SK-N-MC (cell line): ENCODE data around the gene TMEM135.

Source experiments
- EZH2 ChIP-seq: fragments of 200-600 bp; sonication (generic); IDR thresholded peaks from one replicate; pipeline ENCODE4 v1.6.1; 2017; ENCODE audit warnings: antibody characterized with exemption
- FOXP2 ChIP-seq: optimal IDR thresholded peaks from 2 replicates; pipeline ENCODE3; 2011; ENCODE audit warnings: mild to moderate bottlenecking, moderate library complexity; ENCODE audit not compliant: insufficient read depth; ENCODE audit errors: extremely low read length, control extremely low read depth
- POLR2AphosphoS5 ChIP-seq: IDR thresholded peaks from 2 replicates; pipeline ENCODE4 v1.6.1; 2012; ENCODE audit warnings: mild to moderate bottlenecking, low read depth, low read length, borderline replicate concordance

DNA sequence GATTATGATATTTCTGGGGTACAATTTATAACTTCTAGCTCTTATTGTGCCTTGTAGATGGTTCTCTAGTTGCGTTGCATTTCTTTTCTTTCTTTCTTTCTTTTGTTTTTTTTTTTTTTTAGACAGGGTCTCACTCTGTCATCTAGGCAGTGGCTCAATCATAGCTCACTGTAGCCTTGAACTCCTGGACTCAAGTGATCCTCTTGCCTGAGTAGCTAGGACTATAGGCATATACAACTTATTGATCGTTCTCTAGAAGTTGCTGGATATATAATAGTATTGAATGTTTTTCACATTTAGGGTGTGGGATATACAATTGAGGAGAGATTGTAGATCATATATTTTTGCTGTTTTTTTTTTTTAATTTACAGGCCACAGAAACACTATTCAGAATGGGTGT is 119.2 kb downstream of the TMEM135 start:
- TF ChIP-seq EZH2: no peak
- no peak for TF ChIP-seq POLR2AphosphoS5
- no peak for TF ChIP-seq FOXP2
